T-helper 1 cell treated with Interleukin-12 subunit alpha and Interleukin-12 subunit beta and Interleukin-4 antibody, amounts not matched to agents 30 μg/mL and 1 μg/mL, for 36 hours (primary cell): ENCODE measurements around the gene ZNF441.

Experiments used
- H3K27ac Mint-ChIP-seq: one replicate; pipeline ENCODE4 v1.8.0; 2021; ENCODE audit warnings: mild to moderate bottlenecking, mixed read lengths
- H3K27me3 Mint-ChIP-seq: one replicate; pipeline ENCODE4 v1.8.0; 2021; ENCODE audit warnings: low read depth, mixed read lengths
- H3K36me3 Mint-ChIP-seq: one replicate; pipeline ENCODE4 v1.8.0; 2021; ENCODE audit warnings: low read depth, mixed read lengths
- H3K4me1 Mint-ChIP-seq: one replicate; pipeline ENCODE4 v1.8.0; 2021; ENCODE audit warnings: low read depth, mixed read lengths
- H3K4me3 Mint-ChIP-seq: one replicate; pipeline ENCODE4 v1.8.0; 2021; ENCODE audit warnings: mild to moderate bottlenecking, moderate library complexity, mixed read lengths
- H3K9me3 Mint-ChIP-seq: one replicate; pipeline ENCODE4 v1.8.0; 2021; ENCODE audit warnings: mixed read lengths

The ZNF441 gene

DNA sequence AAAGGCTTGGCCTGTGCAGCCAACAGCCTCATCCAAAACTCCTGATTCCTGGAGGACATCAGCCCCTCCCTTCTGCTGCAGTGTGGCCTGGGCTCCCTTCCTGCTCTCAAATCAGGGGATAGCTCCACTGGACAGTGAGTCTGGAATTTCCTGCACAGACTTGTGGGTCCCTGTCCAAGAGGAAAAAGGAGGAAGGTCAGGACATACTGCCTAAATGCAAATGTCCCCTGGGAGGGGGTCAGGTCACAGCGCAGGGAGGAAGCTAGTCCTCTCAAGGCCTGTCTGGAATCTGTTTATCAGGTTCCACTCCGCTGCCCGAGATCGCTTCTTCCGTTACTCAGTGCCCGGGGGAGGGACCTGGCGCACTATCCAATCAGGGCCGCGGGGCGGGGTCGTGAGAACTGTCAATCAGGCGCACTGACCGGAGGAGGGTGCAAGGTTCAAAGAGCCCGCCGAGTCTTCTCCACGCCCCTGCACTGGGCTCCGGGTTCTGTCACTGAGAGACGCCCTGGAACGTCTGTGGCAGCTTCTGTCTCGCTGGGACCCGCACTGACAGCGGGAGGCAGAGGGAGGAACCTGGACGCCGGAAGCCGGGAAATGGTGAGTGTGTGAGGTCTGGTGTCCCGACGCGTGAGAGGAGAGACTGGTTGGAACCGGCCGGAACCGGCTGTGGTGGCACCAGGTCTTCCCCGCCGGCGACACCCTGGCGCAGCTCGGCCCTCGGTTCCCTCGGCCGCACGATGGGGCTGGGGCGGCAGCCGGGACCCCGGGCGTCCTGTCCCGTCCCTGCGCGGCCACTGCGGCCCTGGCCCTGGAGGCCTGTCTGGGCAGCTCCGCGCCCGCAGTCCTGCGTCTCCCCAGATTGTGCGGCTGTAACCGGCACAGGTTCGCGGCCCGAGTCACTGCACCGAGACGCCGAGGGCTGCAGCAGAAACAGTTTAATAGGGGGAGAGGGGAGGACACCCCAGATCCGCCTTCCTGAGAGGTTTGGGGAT is at the start of gene ZNF441:
Gene ZNF441, plus strand, starts transcription at position 404 of the 995 bp plus-strand sequence. Its CDS starts 194 bp downstream, at position 598.
- Mint-ChIP-seq H3K36me3 (peaks cover 23% of the 10 kb centered on the region), H3K9me3 (peaks cover 55% of the 10 kb centered on the region), H3K27me3 (no peaks in the 10 kb centered on the region), H3K4me3 (peak within 1 kb of the TSS; percentile 94), H3K27ac (peak within 1 kb of the TSS; percentile 95), H3K4me1 (peaks cover 12% of the 10 kb centered on the region)

DNA sequence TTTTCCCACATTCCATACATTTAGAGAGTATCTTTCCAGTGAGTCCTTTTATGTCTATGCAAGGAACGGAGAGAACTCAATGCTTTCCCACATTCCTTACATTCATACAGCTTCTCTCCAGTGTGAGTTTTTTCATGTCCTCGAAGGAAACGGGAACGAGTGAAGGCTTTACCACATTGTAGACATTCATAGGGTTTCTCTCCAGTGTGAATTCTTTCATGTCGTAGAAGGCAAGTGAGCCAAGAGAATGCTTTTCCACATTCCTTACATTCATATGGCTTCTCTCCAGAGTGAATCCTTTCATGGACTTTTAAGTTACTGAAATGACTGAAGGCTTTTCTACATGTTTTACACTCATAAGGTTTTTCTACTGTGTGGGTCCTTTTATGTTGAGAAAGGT is 45.1 kb upstream of the ZNF441 start:
- no peaks in the 10 kb centered on the region for H3K4me1 Mint-ChIP-seq
- peaks cover 76% of the 10 kb centered on the region for H3K9me3 Mint-ChIP-seq
- no peak overlapping the region for H3K27ac Mint-ChIP-seq
- H3K36me3 Mint-ChIP-seq: peaks cover 50% of the 10 kb centered on the region
- no peak overlapping the region for H3K4me3 Mint-ChIP-seq
- H3K27me3 Mint-ChIP-seq: no peaks in the 10 kb centered on the region

- peaks cover 51% of the 10 kb centered on the region for H3K36me3 Mint-ChIP-seq
- peaks cover 75% of the 10 kb centered on the region for H3K9me3 Mint-ChIP-seq
- H3K4me1 Mint-ChIP-seq: no peaks in the 10 kb centered on the region
Measured at GRCh38 chr19:11722414-11722813, 44.4 kb upstream of the ZNF441 start.

GRCh38 chr19:11729586-11729985 is 37.2 kb upstream of the ZNF441 start:
- no peak overlapping the region for H3K27ac Mint-ChIP-seq
- H3K9me3 Mint-ChIP-seq: peaks cover 53% of the 10 kb centered on the region
- H3K36me3 Mint-ChIP-seq: peaks cover 28% of the 10 kb centered on the region
- H3K4me1 Mint-ChIP-seq: no peaks in the 10 kb centered on the region
- no peaks in the 10 kb centered on the region for H3K27me3 Mint-ChIP-seq
- no peak overlapping the region for H3K4me3 Mint-ChIP-seq

More at GRCh38 chr19:11722414-11722813, 44.4 kb upstream of the ZNF441 start:
- H3K4me3 Mint-ChIP-seq: no peak overlapping the region
- H3K27ac Mint-ChIP-seq: no peak overlapping the region
- no peaks in the 10 kb centered on the region for H3K27me3 Mint-ChIP-seq

- peaks cover 12% of the 10 kb centered on the region for H3K9me3 Mint-ChIP-seq
- no peak overlapping the region for H3K4me3 Mint-ChIP-seq
- peaks cover 19% of the 10 kb centered on the region for H3K36me3 Mint-ChIP-seq
- peaks cover 8% of the 10 kb centered on the region for H3K4me1 Mint-ChIP-seq
- no peak overlapping the region for H3K27ac Mint-ChIP-seq
- H3K27me3 Mint-ChIP-seq: no peaks in the 10 kb centered on the region
Measured at GRCh38 chr19:11735375-11735774, 31.4 kb upstream of the ZNF441 start.

GRCh38 chr19:11736696-11737095 is 30.1 kb upstream of the ZNF441 start:
- no peak overlapping the region for H3K4me3 Mint-ChIP-seq
- H3K36me3 Mint-ChIP-seq: peaks cover 17% of the 10 kb centered on the region
- H3K9me3 Mint-ChIP-seq: peaks cover 8% of the 10 kb centered on the region
- no peaks in the 10 kb centered on the region for H3K27me3 Mint-ChIP-seq
- peaks cover 8% of the 10 kb centered on the region for H3K4me1 Mint-ChIP-seq
- no peak overlapping the region for H3K27ac Mint-ChIP-seq

GRCh38 chr19:11737964-11738745 is 28.6 kb upstream of the ZNF441 start:
- Mint-ChIP-seq H3K9me3 (peaks cover 10% of the 10 kb centered on the region), H3K4me3 (peak overlapping the region; percentile 99), H3K27ac (peak overlapping the region; percentile 59), H3K27me3 (no peaks in the 10 kb centered on the region), H3K4me1 (peaks cover 8% of the 10 kb centered on the region), H3K36me3 (peaks cover 13% of the 10 kb centered on the region)

- Mint-ChIP-seq H3K27me3 (no peaks in the 10 kb centered on the region), H3K36me3 (peaks cover 13% of the 10 kb centered on the region), H3K4me1 (peaks cover 8% of the 10 kb centered on the region), H3K4me3 (peak within 1 kb of the TSS; percentile 99), H3K9me3 (peaks cover 15% of the 10 kb centered on the region), H3K27ac (peak within 1 kb of the TSS; percentile 92)
Measured at GRCh38 chr19:11738746-11739620, 27.8 kb upstream of the ZNF441 start, which contains the start of gene ZNF823. ZNF823 (minus strand) TSS chr19:11738946; CDS start chr19:11738819, 127 bp downstream.

DNA sequence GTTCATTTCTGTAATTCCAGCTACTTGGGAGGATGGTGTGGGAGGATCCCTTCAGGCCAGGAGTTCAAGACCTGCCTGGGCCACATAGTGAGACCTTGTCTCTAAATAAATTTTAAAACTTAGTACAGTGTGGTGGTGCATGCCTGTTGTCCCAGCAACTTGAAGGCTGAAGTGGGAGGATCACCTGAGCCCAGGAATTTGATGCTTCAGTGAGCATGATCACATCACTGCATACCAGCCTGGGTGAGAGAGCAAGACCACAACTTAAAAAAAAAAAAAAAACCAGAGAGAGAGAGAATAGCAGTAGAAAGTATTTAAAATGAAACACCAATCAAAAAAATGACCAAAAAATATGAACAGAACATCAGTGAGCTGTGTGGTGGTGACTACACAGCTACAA is 20.9 kb upstream of the ZNF441 start:
- peaks cover 5% of the 10 kb centered on the region for H3K36me3 Mint-ChIP-seq
- H3K9me3 Mint-ChIP-seq: peaks cover 51% of the 10 kb centered on the region
- H3K27ac Mint-ChIP-seq: no peak overlapping the region
- no peaks in the 10 kb centered on the region for H3K4me1 Mint-ChIP-seq
- H3K27me3 Mint-ChIP-seq: no peaks in the 10 kb centered on the region
- no peak overlapping the region for H3K4me3 Mint-ChIP-seq

DNA sequence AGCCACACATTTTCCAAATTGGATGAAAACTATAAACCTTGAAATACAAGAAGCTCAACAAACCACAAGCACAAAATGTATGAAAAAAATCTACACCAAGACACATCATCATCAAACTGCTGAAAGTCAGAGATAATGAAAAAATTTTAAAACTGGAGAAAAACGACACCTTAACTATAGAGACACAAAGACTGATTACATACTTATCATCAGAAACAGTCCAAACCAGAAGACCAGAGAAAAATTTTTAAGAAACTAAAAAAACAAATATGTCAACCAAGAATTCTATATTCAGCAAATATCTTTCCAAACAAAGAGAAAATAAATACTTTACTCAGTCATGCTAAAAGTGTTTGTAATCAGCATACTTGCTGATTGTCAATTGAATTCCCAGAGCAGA is 19.5 kb upstream of the ZNF441 start:
- no peak overlapping the region for H3K4me3 Mint-ChIP-seq
- no peak overlapping the region for H3K27ac Mint-ChIP-seq
- H3K4me1 Mint-ChIP-seq: no peaks in the 10 kb centered on the region
- H3K27me3 Mint-ChIP-seq: no peaks in the 10 kb centered on the region
- H3K9me3 Mint-ChIP-seq: peaks cover 65% of the 10 kb centered on the region
- peaks cover 5% of the 10 kb centered on the region for H3K36me3 Mint-ChIP-seq

DNA sequence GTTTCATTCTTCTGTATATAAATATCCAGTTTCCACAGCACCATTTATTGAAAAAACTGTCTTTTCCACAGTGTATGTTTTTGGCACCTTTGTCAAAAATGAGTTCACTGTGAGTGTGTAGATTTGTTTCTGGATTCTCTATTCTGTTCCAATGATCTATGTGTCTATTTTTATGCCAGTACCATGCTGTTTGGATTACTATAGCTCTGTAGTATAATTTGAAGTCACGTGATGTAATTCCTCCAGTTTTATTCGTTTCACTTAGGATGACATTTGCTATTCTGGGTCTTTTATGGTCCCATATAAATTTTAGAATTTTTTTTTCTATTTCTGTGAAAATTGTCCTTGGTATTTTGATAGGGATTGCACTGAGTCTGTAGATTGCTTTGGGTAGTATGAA is 17.0 kb upstream of the ZNF441 start:
- no peaks in the 10 kb centered on the region for H3K4me1 Mint-ChIP-seq
- H3K27me3 Mint-ChIP-seq: no peaks in the 10 kb centered on the region
- no peak overlapping the region for H3K27ac Mint-ChIP-seq
- H3K4me3 Mint-ChIP-seq: no peak overlapping the region
- peaks cover 68% of the 10 kb centered on the region for H3K9me3 Mint-ChIP-seq
- peaks cover 5% of the 10 kb centered on the region for H3K36me3 Mint-ChIP-seq

DNA sequence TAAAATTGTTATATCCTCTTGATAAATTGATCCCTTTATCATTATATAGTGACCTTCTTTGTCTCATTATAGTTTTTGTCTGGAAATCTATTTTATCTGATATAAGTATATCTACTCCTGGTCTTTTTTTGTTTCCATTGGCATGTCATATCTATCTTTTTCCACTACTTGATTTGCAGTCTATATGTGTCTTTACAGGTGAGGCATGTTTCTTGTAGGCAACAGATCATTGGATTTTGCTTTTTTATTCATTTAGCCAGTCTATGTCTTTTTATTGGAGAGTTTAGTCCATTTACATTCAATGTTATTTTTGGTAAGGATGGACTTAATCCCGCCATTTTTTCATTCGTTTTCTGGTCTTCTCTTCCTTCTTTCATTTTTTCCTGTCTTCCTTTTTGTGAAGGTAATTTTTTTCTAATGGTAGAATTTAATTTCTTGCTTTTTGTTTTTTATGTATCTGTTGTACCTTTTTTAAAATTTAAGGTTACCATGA is 14.5 kb upstream of the ZNF441 start:
- H3K4me1 Mint-ChIP-seq: no peaks in the 10 kb centered on the region
- peaks cover 79% of the 10 kb centered on the region for H3K9me3 Mint-ChIP-seq
- no peak overlapping the region for H3K27ac Mint-ChIP-seq
- no peak overlapping the region for H3K4me3 Mint-ChIP-seq
- peaks cover 4% of the 10 kb centered on the region for H3K36me3 Mint-ChIP-seq
- no peaks in the 10 kb centered on the region for H3K27me3 Mint-ChIP-seq

- Mint-ChIP-seq H3K27ac (no peak overlapping the region), H3K36me3 (peaks cover 4% of the 10 kb centered on the region), H3K9me3 (peaks cover 69% of the 10 kb centered on the region), H3K4me3 (no peak overlapping the region), H3K4me1 (no peaks in the 10 kb centered on the region), H3K27me3 (no peaks in the 10 kb centered on the region)
Measured at GRCh38 chr19:11754663-11755062, 12.1 kb upstream of the ZNF441 start.

DNA sequence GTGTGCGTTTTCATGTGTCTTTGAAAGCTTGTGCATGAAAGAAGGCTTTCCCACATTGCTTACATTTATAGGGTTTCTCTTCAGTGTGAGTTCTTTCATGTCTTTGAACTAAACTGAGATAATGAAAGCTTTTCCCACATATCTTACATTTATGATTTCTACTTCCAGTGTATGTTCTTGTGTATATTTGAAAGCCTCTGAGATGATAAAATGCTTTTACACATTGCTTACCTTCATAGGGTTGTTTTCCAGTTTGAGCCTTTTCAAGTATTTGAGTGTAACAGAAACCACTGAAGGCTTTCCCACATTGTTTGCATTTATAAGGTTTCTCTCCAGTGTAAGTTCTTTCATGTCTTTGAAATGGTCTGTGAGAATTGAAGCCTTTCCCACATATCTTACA is 9.8 kb upstream of the ZNF441 start:
- no peaks in the 10 kb centered on the region for H3K4me1 Mint-ChIP-seq
- H3K36me3 Mint-ChIP-seq: peaks cover 4% of the 10 kb centered on the region
- H3K27me3 Mint-ChIP-seq: no peaks in the 10 kb centered on the region
- H3K27ac Mint-ChIP-seq: no peak overlapping the region
- H3K4me3 Mint-ChIP-seq: no peak overlapping the region
- H3K9me3 Mint-ChIP-seq: peaks cover 58% of the 10 kb centered on the region
